Measurements from ENCODE around the gene DCBLD1. TPM values are rescaled to one million over a fixed set of nuclear protein-coding genes. Genes with fewer than 3 reads are reported as not detected.

The DCBLD1 gene
- total and polyA plus RNA-seq, 7 donors: 2.3 to 16.3 (median 6.8) TPM

- Histone ChIP-seq H3K27ac (no peak overlapping the region), H3K4me3 (no peak overlapping the region), H3K27me3 (no peaks in the 10 kb centered on the region), H3K36me3 (no peaks in the 10 kb centered on the region), H3K9me3 (no peaks in the 10 kb centered on the region), H3K4me1 (peaks cover 0 to 5% (median 2%) of the 10 kb centered on the region in 4 donors)
- no peak for DNase-seq
- no peak for TF ChIP-seq EP300 (IDR thresholded peaks at IDR 0.05)
- no peak for TF ChIP-seq CTCF (IDR thresholded peaks at IDR 0.05)
- intact Hi-C loops (cut with DNase I): no loop called here
These were observed 13.0 kb downstream of the DCBLD1 start for GRCh38 chr6:117495425-117495824.

- H3K9me3 ChIP-seq: no peaks in the 10 kb centered on the region
- no peak for DNase-seq
- no peaks in the 10 kb centered on the region for H3K36me3 ChIP-seq
- H3K4me1 ChIP-seq: peaks cover 0 to 5% (median 2%) of the 10 kb centered on the region in 4 donors
- H3K4me3 ChIP-seq: no peak overlapping the region
- no peaks in the 10 kb centered on the region for H3K27me3 ChIP-seq
- no peak overlapping the region for H3K27ac ChIP-seq
- intact Hi-C loops (cut with DNase I): no loop called here
- TF ChIP-seq EP300 (IDR thresholded peaks at IDR 0.05) (no peak), CTCF (IDR thresholded peaks at IDR 0.05) (no peak), POLR2A (IDR thresholded peaks at IDR 0.05) (no peak), POLR2AphosphoS5 (IDR thresholded peaks at IDR 0.05) (no peak)
- 87 to 91% methylated on average over 2 of the region's 2 CpGs for WGBS, 2 donors
These were observed 13.4 kb downstream of the DCBLD1 start for GRCh38 chr6:117495869-117496268.

DNA sequence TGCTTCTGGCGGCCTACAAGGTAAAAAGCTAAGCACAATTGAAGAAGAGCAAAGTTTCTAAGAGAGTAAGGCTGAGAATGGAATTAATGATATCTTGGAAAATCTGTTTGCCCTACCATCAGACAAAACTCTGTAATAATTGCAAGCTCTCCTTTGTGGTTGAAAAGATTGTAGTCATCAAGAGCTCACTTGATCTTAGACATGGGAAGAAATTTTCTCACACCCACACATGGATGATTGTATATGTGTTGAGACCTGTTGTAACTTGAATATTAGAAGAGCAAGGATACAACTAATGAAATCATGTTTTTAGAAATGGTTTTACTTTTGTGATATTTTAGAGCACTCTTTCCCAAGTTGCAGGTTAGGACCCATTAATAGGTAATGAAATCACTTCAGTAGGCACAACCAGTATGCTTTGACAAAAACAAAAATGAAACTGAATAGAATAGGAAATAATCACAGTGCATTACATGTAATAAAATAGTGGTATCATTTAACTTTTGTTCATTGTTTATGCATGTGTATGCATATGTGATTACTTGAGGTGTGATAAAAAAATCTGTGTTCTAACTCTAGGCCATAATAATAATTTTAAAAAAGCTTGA, 14.0 kb downstream of the DCBLD1 start:
- no peaks in the 10 kb centered on the region for H3K36me3 ChIP-seq
- intact Hi-C loops (cut with DNase I): no loop called here
- H3K4me1 ChIP-seq: peaks cover 0 to 5% (median 2%) of the 10 kb centered on the region in 4 donors
- no peak for DNase-seq
- H3K4me3 ChIP-seq: no peak overlapping the region
- TF ChIP-seq EP300 (IDR thresholded peaks at IDR 0.05) (no peak), CTCF (IDR thresholded peaks at IDR 0.05) (no peak), POLR2A (IDR thresholded peaks at IDR 0.05) (no peak), POLR2AphosphoS5 (IDR thresholded peaks at IDR 0.05) (no peak)
- H3K27me3 ChIP-seq: no peaks in the 10 kb centered on the region
- no peaks in the 10 kb centered on the region for H3K9me3 ChIP-seq
- H3K27ac ChIP-seq: no peak overlapping the region
- 45 to 97% methylated on average over 1 of the region's 1 CpG for WGBS, 2 donors

DNA sequence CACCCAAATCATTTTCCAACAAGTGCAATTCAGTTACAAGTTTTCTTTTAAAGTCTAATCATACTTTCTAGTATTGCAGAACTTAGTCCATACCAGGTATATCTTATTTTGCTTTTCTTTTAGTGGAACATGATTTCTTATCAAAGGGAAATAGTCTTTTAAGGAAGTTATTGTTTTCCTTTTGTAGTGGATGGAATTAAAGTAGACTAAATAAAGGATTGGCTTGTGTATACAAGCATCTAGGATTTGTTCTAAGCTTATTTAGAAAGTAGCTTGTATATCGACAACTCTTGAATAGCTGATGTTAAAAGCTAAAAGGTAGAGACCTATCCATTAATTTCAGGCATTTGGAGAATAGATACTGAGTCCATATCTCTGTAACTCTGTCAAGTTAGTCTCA, 14.8 kb downstream of the DCBLD1 start:
- Histone ChIP-seq H3K36me3 (no peaks in the 10 kb centered on the region), H3K9me3 (no peaks in the 10 kb centered on the region), H3K4me3 (no peak overlapping the region), H3K4me1 (peaks cover 0 to 5% (median 2%) of the 10 kb centered on the region in 4 donors), H3K27ac (no peak overlapping the region), H3K27me3 (no peaks in the 10 kb centered on the region)
- WGBS, 2 donors: 13 to 48% methylated on average over 1 of the region's 1 CpG
- TF ChIP-seq CTCF (IDR thresholded peaks at IDR 0.05): no peak
- TF ChIP-seq POLR2AphosphoS5 (IDR thresholded peaks at IDR 0.05): no peak
- TF ChIP-seq EP300 (IDR thresholded peaks at IDR 0.05): no peak
- TF ChIP-seq POLR2A (IDR thresholded peaks at IDR 0.05): no peak
- intact Hi-C loops (cut with DNase I): no loop called here
- no peak for DNase-seq

- WGBS, 2 donors: 40 to 43% methylated on average over 2 of the region's 2 CpGs
- H3K4me1 ChIP-seq: peaks cover 0 to 5% (median 2%) of the 10 kb centered on the region in 4 donors
- no peak overlapping the region for H3K27ac ChIP-seq
These were observed 15.7 kb downstream of the DCBLD1 start for GRCh38 chr6:117498159-117498558.

More at GRCh38 chr6:117498159-117498558, 15.7 kb downstream of the DCBLD1 start:
- Histone ChIP-seq H3K4me3 (no peak overlapping the region), H3K27me3 (no peaks in the 10 kb centered on the region), H3K36me3 (no peaks in the 10 kb centered on the region), H3K9me3 (no peaks in the 10 kb centered on the region)
- TF ChIP-seq POLR2A (IDR thresholded peaks at IDR 0.05): no peak
- TF ChIP-seq POLR2AphosphoS5 (IDR thresholded peaks at IDR 0.05): no peak
- TF ChIP-seq CTCF (IDR thresholded peaks at IDR 0.05): no peak
- TF ChIP-seq EP300 (IDR thresholded peaks at IDR 0.05): no peak
- intact Hi-C loops (cut with DNase I): no loop called here
- no peak for DNase-seq
